Measurements from ENCODE around the gene SULT1C3. TPM values are rescaled to one million over a fixed set of nuclear protein-coding genes. Genes with fewer than 3 reads are reported as not detected.

Gene SULT1C3
- total and polyA plus RNA-seq, 2 of the 4 experiments (the other 2 are of a cell fraction) = not detected

- whole genome bisulfite sequencing, 2 experiments (ENCODE audit: extremely low coverage in 2 of 2, insufficient read length in 1 of 2) = no CpG with 5 or more reads among the region's 2 CpGs
- BruUV-seq (replicated peaks) = no TSS peak
Measured at GRCh38 chr2:108229875-108230274, 9.9 kb upstream of the SULT1C3 start.

More at GRCh38 chr2:108229875-108230274, 9.9 kb upstream of the SULT1C3 start:
- H2AK9ac ChIP-seq (replicated peaks; ENCODE audit: low read depth, low read length, poor library complexity) = no peak overlapping the region
- H4K91ac ChIP-seq (ENCODE audit: insufficient read depth, low read depth, low read length) = no peak overlapping the region
- no peak overlapping the region for H4K8ac ChIP-seq (ENCODE audit: low read depth in 2 of 2, low read length in 2 of 2)
- dilution Hi-C loops (cut with HindIII; ENCODE audit: low sequenced_read_pairs, unreplicated experiment) = no loop called here
- H3K36me3 ChIP-seq (ENCODE audit: control insufficient read depth, insufficient read depth, low read length) = no peaks in the 10 kb centered on the region
- H3K18ac ChIP-seq (ENCODE audit: low read depth, low read length) = no peak overlapping the region
- H3K4ac ChIP-seq (ENCODE audit: low read depth, low read length) = no peak overlapping the region
- H3K27me3 ChIP-seq (ENCODE audit: control insufficient read depth, insufficient read depth, low read length) = peaks cover 2% of the 10 kb centered on the region; the same call in 1 of the 2 replicates
- intact Hi-C loops (cut with micrococcal nuclease) = no loop called here
- no peak overlapping the region for H3K23ac ChIP-seq (ENCODE audit: low read depth, low read length)
- no peak overlapping the region for H3K9ac ChIP-seq (ENCODE audit: low read depth, low read length)
- in situ Hi-C loops (cut with MboI; ENCODE audit: low sequenced_read_pairs) = no loop called here
- no peak overlapping the region for H3K4me2 ChIP-seq (ENCODE audit: low read depth, low read length)
- no peak overlapping the region for H3K56ac ChIP-seq (ENCODE audit: extremely low read depth, insufficient read depth, low read length)
- no peak overlapping the region for H2BK5ac ChIP-seq (ENCODE audit: low read depth, low read length, poor library complexity, severe bottlenecking)
- TF ChIP-seq USF2 (IDR thresholded peaks at IDR 0.05; ENCODE audit: low read depth, low read length) = no peak
- H2BK120ac ChIP-seq (ENCODE audit: low read depth, low read length) = no peak overlapping the region
- CTCF ChIA-PET = interaction anchor here (0.6 kb wide), 1 partner anchor 18 kb away, joined by 7 read pairs; no protein-coding TSS in a partner anchor
- no peaks in the 10 kb centered on the region for H3K4me1 ChIP-seq (ENCODE audit: control insufficient read depth, insufficient read depth, low read length)
- no peaks in the 10 kb centered on the region for H3K9me1 ChIP-seq (ENCODE audit: insufficient read depth, low read length)
- no peak overlapping the region for H3K14ac ChIP-seq (replicated peaks; ENCODE audit: low read depth, low read length)
- no peaks in the 10 kb centered on the region for H3K79me1 ChIP-seq (ENCODE audit: low read depth in 1 of 2, low read length in 2 of 2)
- H4K5ac ChIP-seq (ENCODE audit: low read depth, low read length) = no peak overlapping the region
- no peak overlapping the region for H2BK20ac ChIP-seq (ENCODE audit: low read depth, low read length)
- ATAC-seq (ENCODE audit: low read depth) (no peak), DNase-seq (no peak)
- H2AFZ ChIP-seq (replicated peaks; ENCODE audit: low read length, poor library complexity) = no peak overlapping the region
- H3K4me3 ChIP-seq (ENCODE audit: insufficient read depth, low read depth, low read length) = no peak overlapping the region
- H3K9me3 ChIP-seq (ENCODE audit: control insufficient read depth, insufficient read depth, low read length) = no peaks in the 10 kb centered on the region
- POLR2A ChIA-PET (ENCODE audit: unreplicated experiment) = no interaction called here
- H3K27ac ChIP-seq (ENCODE audit: insufficient read depth, low read length) = no peak overlapping the region
- no peaks in the 10 kb centered on the region for H4K20me1 ChIP-seq (ENCODE audit: insufficient read depth, low read length)
- H2BK15ac ChIP-seq (ENCODE audit: low read depth, low read length) = no peak overlapping the region
- H2AK5ac ChIP-seq (ENCODE audit: low read depth, low read length) = no peak overlapping the region

All from IMR-90 (cell line).